IPS-18a (cell line): Measurements from ENCODE around the gene ZNF385B.
"Not testable (repeated sequence)": the region's sequence is repeated elsewhere in the genome, so short reads cannot be mapped to it uniquely, and the experiment has no call there.

Experiments
- H3K27ac ChIP-seq: one replicate; pipeline ENCODE4 v1.5.1; 2013; ENCODE audit warnings: low read length
- H3K27me3 ChIP-seq: one replicate; pipeline ENCODE4 v1.6.1; 2013; ENCODE audit warnings: mild to moderate bottlenecking, low read length; ENCODE audit not compliant: control insufficient read depth, insufficient read depth
- H3K36me3 ChIP-seq: one replicate; pipeline ENCODE4 v1.6.1; 2013; ENCODE audit warnings: low read depth, low read length; ENCODE audit not compliant: control insufficient read depth
- H3K4me1 ChIP-seq: one replicate; pipeline ENCODE4 v1.6.1; 2013; ENCODE audit warnings: low read depth, low read length; ENCODE audit not compliant: control insufficient read depth
- H3K4me3 ChIP-seq: one replicate; pipeline ENCODE4 v1.5.1; 2013; ENCODE audit warnings: low read length
- H3K9ac ChIP-seq: one replicate; pipeline ENCODE4 v1.6.1; 2013; ENCODE audit warnings: mild to moderate bottlenecking, low read length, moderate library complexity
- H3K9me3 ChIP-seq: one replicate; pipeline ENCODE4 v1.6.1; 2013; ENCODE audit warnings: low read depth, low read length; ENCODE audit not compliant: control insufficient read depth

Gene ZNF385B

DNA sequence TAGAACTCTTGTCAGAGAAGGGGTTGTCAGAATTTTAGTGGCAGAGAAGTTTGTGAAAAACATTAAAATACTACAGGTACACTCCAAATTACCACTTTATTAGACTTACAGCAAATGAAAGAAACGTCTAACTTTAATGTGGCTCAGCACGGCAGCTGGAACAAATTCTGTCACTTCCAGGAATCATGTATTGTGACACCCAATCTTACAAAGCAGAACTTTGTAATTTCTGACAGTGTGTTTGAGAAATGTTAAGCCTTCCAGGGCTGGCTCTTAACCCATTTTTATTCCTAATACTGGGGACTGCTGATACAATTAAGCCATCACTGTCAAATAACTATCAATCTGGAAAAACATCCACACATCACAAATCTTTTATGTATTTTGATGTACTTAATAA, 216.4 kb downstream of the ZNF385B start:
- H3K36me3 ChIP-seq = no peaks in the 10 kb centered on the region
- no peak overlapping the region for H3K9ac ChIP-seq
- H3K4me3 ChIP-seq = no peak overlapping the region
- H3K9me3 ChIP-seq = no peaks in the 10 kb centered on the region
- no peaks in the 10 kb centered on the region for H3K27me3 ChIP-seq
- no peaks in the 10 kb centered on the region for H3K4me1 ChIP-seq
- H3K27ac ChIP-seq = no peak overlapping the region

DNA sequence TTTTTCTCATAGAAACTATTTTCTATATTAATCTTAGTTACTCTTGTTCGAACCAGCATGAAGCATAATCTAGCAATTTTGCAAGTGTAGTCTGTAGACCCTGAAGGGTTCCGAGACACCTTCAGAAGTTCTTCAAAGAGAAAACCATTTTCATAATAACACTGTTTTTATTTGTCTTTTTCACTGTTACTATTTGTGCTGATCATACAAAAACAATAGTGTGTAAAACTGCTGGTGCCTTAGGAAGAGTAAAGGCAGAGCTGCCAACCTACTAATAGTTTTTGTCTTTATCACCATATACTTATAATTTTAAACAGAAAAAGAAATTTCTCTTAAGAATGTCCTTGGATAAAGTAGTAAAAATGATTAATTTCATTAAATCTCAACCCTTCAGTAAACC, 218.9 kb downstream of the ZNF385B start:
- no peaks in the 10 kb centered on the region for H3K4me1 ChIP-seq
- H3K27me3 ChIP-seq = no peaks in the 10 kb centered on the region
- H3K4me3 ChIP-seq = no peak overlapping the region
- H3K27ac ChIP-seq = no peak overlapping the region
- no peak overlapping the region for H3K9ac ChIP-seq
- no peaks in the 10 kb centered on the region for H3K36me3 ChIP-seq
- no peaks in the 10 kb centered on the region for H3K9me3 ChIP-seq

DNA sequence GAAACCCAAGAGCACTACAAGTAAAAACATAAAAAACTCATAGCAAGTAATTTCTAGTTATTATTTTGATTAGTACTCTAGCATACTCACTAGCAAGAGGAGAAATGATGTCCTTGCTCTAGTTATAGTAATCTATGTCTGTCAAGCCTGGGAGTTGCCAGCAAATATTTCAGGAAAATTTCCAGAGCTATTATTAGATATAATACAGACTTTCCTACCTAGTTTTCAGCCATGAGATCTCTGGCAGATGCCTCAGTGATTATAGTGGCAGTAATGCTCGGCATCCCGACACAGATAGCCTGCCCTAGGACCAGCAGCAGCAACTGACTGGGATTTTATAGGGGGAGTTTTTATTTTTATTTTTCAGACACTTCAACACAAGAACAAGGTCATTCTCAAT, 224.4 kb downstream of the ZNF385B start:
- H3K27ac ChIP-seq = no peak overlapping the region
- H3K36me3 ChIP-seq = no peaks in the 10 kb centered on the region
- H3K9ac ChIP-seq = no peak overlapping the region
- H3K4me1 ChIP-seq = no peaks in the 10 kb centered on the region
- no peaks in the 10 kb centered on the region for H3K9me3 ChIP-seq
- no peaks in the 10 kb centered on the region for H3K27me3 ChIP-seq
- H3K4me3 ChIP-seq = no peak overlapping the region

DNA sequence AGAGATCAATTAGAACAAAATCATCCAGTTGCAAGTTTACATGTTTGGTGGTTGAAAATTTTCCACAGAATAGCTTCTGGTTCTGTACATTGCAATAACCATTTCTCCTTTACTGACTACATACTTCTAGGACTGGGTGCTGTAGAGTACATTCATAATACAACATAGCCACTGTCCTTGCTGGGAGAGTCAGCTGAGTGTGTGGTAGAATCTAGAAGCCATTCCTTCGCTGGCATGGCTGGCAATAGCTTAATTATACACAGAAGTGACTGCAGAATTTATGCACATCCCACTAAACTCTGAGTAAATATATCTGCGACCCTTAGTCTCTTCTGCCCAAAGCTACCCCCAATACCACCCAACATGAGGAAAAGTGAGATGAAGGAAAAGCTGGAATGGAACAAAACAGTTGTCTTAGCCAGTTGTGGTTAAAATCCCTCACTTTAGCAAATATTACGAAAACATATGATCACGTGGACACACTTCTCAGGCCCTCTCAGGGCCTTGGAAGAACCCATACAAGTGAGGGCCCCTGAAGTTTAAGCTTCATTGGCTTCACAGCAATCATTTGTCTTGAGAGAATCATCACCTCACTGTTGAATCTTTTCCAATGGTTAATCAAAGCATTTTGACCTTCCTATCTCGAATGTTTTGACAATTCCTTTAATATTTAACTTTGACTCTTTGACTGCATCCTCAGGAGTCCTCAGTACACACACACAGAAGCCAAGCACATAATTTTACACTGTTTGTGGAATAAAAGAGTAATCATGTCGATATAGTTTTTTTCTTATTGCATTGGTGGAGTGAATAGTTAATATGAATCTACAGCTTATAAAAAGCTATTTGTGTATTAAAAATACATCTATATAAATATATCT, 225.1 kb downstream of the ZNF385B start:
- Histone ChIP-seq H3K36me3 (no peaks in the 10 kb centered on the region), H3K27me3 (no peaks in the 10 kb centered on the region), H3K9me3 (no peaks in the 10 kb centered on the region), H3K27ac (no peak overlapping the region), H3K4me3 (no peak overlapping the region), H3K4me1 (no peaks in the 10 kb centered on the region), H3K9ac (no peak overlapping the region)

DNA sequence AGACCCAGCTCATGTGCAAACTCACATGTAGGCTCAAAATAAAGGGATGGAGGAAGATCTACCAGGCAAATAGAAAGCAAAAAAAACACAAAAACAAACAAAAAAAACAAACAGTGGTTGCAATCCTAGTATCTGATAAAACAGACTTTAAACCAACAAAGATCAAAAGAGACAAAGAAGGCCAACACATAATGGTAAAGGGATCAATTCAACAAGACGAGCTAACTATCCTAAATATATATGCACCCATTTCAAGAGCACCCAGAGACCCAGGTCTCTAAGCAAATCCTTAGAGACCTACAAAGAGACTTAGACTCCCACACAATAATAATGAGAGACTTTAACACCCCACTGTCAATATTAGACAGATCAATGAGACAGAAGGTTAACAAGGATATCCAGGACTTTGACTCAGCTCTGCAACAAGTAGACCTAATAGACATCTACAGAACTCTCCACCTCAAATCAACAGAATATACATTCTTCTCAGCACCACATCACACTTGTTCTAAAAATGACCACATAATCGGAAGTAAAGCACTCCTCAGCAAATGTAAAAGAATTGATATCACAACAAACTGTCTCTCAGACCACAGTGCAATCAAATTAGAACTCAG, 229.5 kb downstream of the ZNF385B start:
- H3K27ac ChIP-seq, H3K4me3 ChIP-seq, H3K36me3 ChIP-seq, H3K9me3 ChIP-seq, H3K4me1 ChIP-seq, H3K9ac ChIP-seq, H3K27me3 ChIP-seq: not testable (repeated sequence)

DNA sequence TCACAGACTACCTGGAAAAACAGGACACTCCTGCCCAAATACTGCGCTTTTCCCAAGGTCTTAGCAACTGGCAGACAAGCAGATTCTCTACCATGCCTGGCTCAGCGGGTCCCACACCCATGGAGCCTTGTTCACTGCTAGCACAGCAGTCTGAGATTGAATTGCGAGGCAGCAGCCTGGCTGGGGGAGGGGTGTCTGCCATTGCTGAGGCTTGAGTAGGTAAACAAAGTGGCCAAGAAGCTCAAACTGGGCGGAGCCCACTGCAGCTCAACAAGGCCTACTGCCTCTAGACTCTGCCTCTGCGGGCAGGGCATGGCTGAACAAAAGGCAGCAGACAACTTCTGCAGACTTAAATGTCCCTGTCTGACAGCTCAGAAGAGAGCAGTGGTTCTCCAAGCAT, 231.6 kb downstream of the ZNF385B start:
- not testable (repeated sequence) for H3K4me3 ChIP-seq, H3K9me3 ChIP-seq, H3K9ac ChIP-seq, H3K4me1 ChIP-seq, H3K27ac ChIP-seq, H3K36me3 ChIP-seq, H3K27me3 ChIP-seq

DNA sequence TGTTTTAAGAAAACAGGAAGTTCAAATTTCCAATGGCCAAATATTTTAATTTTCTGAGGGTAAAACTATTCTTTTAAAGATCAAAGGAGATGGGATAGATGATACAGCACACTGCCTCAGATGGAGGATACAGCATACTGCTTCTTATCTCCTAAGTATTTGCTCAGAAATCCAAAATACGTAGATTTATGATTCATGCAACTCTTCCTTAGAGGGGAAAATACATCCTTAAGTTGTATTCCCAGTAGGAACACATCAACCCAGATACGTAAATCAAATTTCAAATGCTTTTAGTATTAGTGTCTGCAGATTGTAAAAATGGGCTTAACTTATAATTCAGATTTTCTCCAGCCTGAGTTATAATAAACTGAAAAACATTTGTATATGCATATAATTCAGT, 235.2 kb downstream of the ZNF385B start:
- H3K36me3 ChIP-seq = no peaks in the 10 kb centered on the region
- no peak overlapping the region for H3K9ac ChIP-seq
- no peak overlapping the region for H3K4me3 ChIP-seq
- H3K4me1 ChIP-seq = no peaks in the 10 kb centered on the region
- no peaks in the 10 kb centered on the region for H3K9me3 ChIP-seq
- no peaks in the 10 kb centered on the region for H3K27me3 ChIP-seq
- no peak overlapping the region for H3K27ac ChIP-seq

DNA sequence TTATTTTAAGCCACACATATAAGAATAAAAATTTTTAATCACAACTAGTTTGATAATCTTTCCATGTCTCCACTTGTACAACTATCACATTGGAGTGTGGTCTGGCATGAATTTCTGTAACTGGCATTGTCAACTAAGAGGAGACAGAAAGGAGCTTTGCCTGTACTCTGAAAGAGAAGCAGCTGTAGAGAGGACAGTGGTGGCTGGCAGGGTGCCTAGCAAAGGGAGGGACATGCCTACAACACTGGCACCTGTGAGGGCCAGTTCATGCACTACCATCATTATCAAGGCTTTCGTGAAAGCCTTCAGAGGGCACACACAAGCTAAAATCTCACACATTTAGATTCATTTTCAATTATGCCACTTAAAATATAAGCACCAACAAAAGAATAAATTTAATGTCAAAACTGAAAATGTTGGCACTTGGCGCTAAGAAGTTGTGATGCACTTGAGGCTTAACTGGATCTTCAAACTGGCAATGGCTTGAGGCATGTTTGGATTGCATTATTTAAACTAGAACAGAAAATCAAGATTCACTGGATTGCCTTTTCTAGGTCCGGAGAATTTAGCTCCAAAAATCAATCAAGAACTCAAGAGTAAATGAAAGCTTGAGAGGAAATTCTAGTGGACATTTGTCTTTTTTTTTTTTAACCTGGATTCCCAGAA, 238.6 kb downstream of the ZNF385B start:
- no peaks in the 10 kb centered on the region for H3K27me3 ChIP-seq
- no peaks in the 10 kb centered on the region for H3K4me1 ChIP-seq

DNA sequence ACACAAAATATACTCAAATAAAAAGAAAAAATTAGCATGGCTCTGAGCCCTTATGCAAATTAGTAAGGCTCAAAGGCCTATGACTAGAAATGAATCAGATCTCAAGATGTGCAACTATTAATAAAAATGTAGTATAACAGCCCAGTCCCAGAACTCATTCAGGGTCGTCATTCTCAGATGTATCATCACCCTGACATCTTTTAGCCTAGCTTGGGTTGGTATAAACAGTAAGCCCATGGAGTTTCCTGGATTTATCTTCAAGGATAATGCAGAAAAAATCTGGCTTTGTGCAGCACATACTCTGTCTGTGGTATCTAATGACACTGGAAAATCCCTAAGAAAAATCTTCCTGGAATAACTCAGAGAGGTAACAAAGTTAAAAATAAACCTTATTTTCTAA, 239.3 kb downstream of the ZNF385B start:
- Histone ChIP-seq H3K27ac (no peak overlapping the region), H3K4me1 (no peaks in the 10 kb centered on the region), H3K9me3 (no peaks in the 10 kb centered on the region), H3K4me3 (no peak overlapping the region), H3K36me3 (no peaks in the 10 kb centered on the region), H3K27me3 (no peaks in the 10 kb centered on the region), H3K9ac (no peak overlapping the region)

More for the DNA sequence above, 238.6 kb downstream of the ZNF385B start:
- no peak overlapping the region for H3K9ac ChIP-seq
- H3K27ac ChIP-seq = no peak overlapping the region
- H3K9me3 ChIP-seq = no peaks in the 10 kb centered on the region
- no peaks in the 10 kb centered on the region for H3K36me3 ChIP-seq
- no peak overlapping the region for H3K4me3 ChIP-seq

DNA sequence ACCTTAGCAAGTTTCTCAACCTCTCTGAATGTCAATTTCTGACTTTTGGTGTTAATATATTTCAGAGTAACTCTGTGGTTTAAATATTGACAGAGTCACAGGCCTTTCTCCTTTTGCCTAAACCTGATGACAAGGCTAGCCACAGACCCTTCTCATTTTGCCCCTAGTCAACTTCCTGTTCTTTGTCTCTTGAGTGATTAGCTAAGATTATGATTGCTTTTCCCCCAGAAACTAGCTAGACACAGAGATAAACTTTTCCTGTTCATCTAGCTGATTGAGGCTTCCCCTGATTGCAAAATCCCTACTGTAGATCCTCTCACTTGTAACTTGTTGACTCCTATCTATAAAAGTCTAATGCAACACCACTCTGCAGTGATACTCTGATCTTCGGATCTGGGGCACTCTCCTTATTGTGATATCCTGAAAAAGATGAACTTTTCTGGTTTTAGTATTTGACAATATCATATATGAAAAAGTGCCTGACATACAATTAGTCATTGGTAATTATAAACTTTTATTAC, 241.4 kb downstream of the ZNF385B start:
- Histone ChIP-seq H3K27me3 (no peaks in the 10 kb centered on the region), H3K4me1 (no peaks in the 10 kb centered on the region), H3K36me3 (no peaks in the 10 kb centered on the region), H3K4me3 (no peak overlapping the region), H3K9me3 (no peaks in the 10 kb centered on the region), H3K27ac (no peak overlapping the region), H3K9ac (no peak overlapping the region)

DNA sequence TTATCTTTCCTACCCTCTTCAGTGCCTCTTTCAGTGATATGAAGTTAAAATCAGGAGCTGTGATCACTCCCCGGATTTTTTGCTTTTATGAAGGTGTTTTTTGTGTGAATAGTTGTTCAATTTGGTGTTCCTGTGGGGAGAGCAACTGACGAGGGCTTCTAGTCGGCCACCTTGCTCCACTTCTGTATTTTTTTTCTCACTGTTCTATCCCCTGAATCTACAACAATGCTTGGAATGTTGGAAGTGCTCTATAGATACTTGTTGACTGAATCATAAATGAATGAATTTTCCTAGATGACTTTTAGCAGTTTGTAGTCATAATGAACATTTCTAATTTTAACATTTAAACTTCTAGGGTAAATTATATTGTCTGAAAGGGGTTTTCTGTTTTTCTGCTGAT, 247.3 kb downstream of the ZNF385B start:
- no peak overlapping the region for H3K9ac ChIP-seq
- H3K27me3 ChIP-seq = no peaks in the 10 kb centered on the region
- H3K36me3 ChIP-seq = no peaks in the 10 kb centered on the region
- no peak overlapping the region for H3K4me3 ChIP-seq
- no peaks in the 10 kb centered on the region for H3K9me3 ChIP-seq
- H3K27ac ChIP-seq = no peak overlapping the region
- H3K4me1 ChIP-seq = no peaks in the 10 kb centered on the region
